OCI-LY1 (cell line): Measurements from ENCODE around the gene GGT5.
"Not testable (repeated sequence)": the region's sequence is repeated elsewhere in the genome, so short reads cannot be mapped to it uniquely, and the experiment has no call there.

Source experiments
- H2AFZ ChIP-seq: fragments of 200-600 bp; sonication (generic), shearing (Covaris generic); 2 replicates; pipeline ENCODE4 v1.6.0; 2014; ENCODE audit warnings: antibody characterized with exemption, mild to moderate bottlenecking, low read length
- H3F3A ChIP-seq: fragments of 200-600 bp; sonication (generic), shearing (Covaris generic); 2 replicates; pipeline ENCODE4 v1.6.0; 2014; ENCODE audit warnings: mild to moderate bottlenecking, antibody characterized with exemption, low read length, moderate library complexity; ENCODE audit not compliant: insufficient read depth
- H3K27ac ChIP-seq: fragments of 200-600 bp; sonication (generic); 2 replicates; pipeline ENCODE4 v1.5.1; 2014; ENCODE audit warnings: low read length, mixed run types, mild to moderate bottlenecking, low read depth; ENCODE audit not compliant: poor library complexity, severe bottlenecking
- H3K27me3 ChIP-seq: fragments of 200-600 bp; sonication (generic); 2 replicates; pipeline ENCODE4 v1.6.0; 2014; ENCODE audit warnings: antibody characterized with exemption, mild to moderate bottlenecking, low read length, moderate library complexity; ENCODE audit not compliant: insufficient read depth
- H3K36me3 ChIP-seq: fragments of 200-600 bp; sonication (generic); 2 replicates; pipeline ENCODE4 v1.6.1; 2014; ENCODE audit warnings: mild to moderate bottlenecking, antibody characterized with exemption, low read length, moderate library complexity, mixed read lengths; ENCODE audit not compliant: insufficient read depth
- H3K4me1 ChIP-seq: fragments of 200-600 bp; sonication (generic); 2 replicates; pipeline ENCODE4 v1.5.1; 2014; ENCODE audit warnings: mild to moderate bottlenecking, low read length, moderate library complexity; ENCODE audit not compliant: insufficient read depth, severe bottlenecking
- H3K4me2 ChIP-seq: fragments of 200-600 bp; sonication (generic), shearing (Covaris generic); 2 replicates; pipeline ENCODE4 v1.6.1; 2014; ENCODE audit warnings: low read length
- H3K4me3 ChIP-seq: fragments of 200-600 bp; sonication (generic); 2 replicates; pipeline ENCODE4 v1.5.1; 2014; ENCODE audit warnings: low read length, low read depth, mild to moderate bottlenecking, mixed read lengths; ENCODE audit not compliant: poor library complexity, severe bottlenecking
- H3K79me2 ChIP-seq: fragments of 200-600 bp; shearing (Covaris generic); 2 replicates; pipeline ENCODE4 v1.6.1; 2016; ENCODE audit warnings: mixed run types, low read length, mixed read lengths; ENCODE audit not compliant: insufficient read depth
- H3K9ac ChIP-seq: fragments of 200-600 bp; sonication (generic), shearing (Covaris generic); 2 replicates; pipeline ENCODE4 v1.6.1; 2014; ENCODE audit warnings: mild to moderate bottlenecking, low read length, mixed read lengths
- H3K9me2 ChIP-seq: fragments of 200-600 bp; sonication (generic), shearing (Covaris generic); 2 replicates; pipeline ENCODE4 v1.6.1; 2014; ENCODE audit warnings: low read depth, mild to moderate bottlenecking, low read length, mixed read lengths
- H3K9me3 ChIP-seq: fragments of 200-600 bp; shearing (Covaris generic); 2 replicates; pipeline ENCODE4 v1.6.1; 2014; ENCODE audit warnings: low read length, mixed read lengths
- H4K20me1 ChIP-seq: fragments of 200-600 bp; sonication (generic), shearing (Covaris generic); 2 replicates; pipeline ENCODE4 v1.6.0; 2016; ENCODE audit warnings: mild to moderate bottlenecking, low read length; ENCODE audit not compliant: insufficient read depth
- EZH2 ChIP-seq: fragments of 200-600 bp; sonication (generic), shearing (Covaris generic); IDR thresholded peaks from 2 replicates; pipeline ENCODE4 v1.8.0; 2017; ENCODE audit warnings: borderline replicate concordance, mixed run types, mild to moderate bottlenecking, antibody characterized with exemption, low read length, moderate library complexity, mixed read lengths
- TF ChIP-seq, protein P1 (sequence below): fragments of 200-600 bp; sonication (generic), shearing (Covaris generic); IDR thresholded peaks from 2 replicates; pipeline ENCODE4 v1.5.1; 2017; ENCODE audit warnings: mild to moderate bottlenecking, antibody characterized with exemption, low read length, moderate library complexity, mixed read lengths

The GGT5 gene

DNA sequence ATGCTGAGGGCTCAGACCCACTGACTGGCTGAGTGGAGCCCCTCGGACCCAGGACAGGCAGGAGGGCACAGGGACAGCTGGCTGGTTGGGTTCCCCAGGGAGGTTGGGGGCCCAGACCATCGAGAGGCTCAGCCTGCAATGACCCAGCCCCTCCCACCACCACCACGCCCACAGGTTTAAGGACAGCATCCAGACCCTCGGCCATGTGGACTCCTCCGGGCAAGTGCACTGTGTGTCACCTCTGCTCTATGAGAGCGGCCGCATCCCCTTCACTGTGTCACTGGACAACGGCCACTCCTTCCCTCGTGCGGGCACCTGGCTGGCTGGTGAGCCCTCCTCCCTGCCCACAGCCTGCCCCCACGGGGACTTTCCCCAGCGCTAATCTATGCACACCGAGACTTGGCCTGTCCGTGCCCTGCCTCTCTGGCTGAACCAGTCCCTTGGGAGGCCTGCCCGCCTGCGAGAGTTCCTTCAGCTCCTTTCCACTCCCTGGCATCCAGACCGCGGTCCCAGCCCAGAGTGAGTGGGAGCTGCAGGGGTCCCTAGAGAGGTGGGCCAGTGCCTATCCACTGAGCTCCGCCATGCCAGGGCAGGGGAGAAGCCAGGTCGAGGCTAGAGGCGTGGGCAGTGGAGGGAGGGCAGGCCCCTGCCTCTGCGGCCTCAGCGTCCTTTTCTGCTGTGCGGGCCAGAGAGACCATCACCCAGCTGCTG lies 61.4 kb downstream of the GGT5 start:
- no peaks in the 10 kb centered on the region for H4K20me1 ChIP-seq
- no peaks in the 10 kb centered on the region for H3K9me2 ChIP-seq
- H3K9ac ChIP-seq = no peak overlapping the region
- no peaks in the 10 kb centered on the region for H3K4me1 ChIP-seq
- H2AFZ ChIP-seq = no peak overlapping the region
- no peaks in the 10 kb centered on the region for H3K9me3 ChIP-seq
- H3K27ac ChIP-seq = no peak overlapping the region
- no peaks in the 10 kb centered on the region for H3F3A ChIP-seq
- no peak for TF ChIP-seq EZH2
- TF ChIP-seq, protein P1, sequence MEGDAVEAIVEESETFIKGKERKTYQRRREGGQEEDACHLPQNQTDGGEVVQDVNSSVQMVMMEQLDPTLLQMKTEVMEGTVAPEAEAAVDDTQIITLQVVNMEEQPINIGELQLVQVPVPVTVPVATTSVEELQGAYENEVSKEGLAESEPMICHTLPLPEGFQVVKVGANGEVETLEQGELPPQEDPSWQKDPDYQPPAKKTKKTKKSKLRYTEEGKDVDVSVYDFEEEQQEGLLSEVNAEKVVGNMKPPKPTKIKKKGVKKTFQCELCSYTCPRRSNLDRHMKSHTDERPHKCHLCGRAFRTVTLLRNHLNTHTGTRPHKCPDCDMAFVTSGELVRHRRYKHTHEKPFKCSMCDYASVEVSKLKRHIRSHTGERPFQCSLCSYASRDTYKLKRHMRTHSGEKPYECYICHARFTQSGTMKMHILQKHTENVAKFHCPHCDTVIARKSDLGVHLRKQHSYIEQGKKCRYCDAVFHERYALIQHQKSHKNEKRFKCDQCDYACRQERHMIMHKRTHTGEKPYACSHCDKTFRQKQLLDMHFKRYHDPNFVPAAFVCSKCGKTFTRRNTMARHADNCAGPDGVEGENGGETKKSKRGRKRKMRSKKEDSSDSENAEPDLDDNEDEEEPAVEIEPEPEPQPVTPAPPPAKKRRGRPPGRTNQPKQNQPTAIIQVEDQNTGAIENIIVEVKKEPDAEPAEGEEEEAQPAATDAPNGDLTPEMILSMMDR = no peak
- no peaks in the 10 kb centered on the region for H3K27me3 ChIP-seq
- no peak overlapping the region for H3K4me2 ChIP-seq
- no peaks in the 10 kb centered on the region for H3K36me3 ChIP-seq
- H3K4me3 ChIP-seq = no peak overlapping the region
- H3K79me2 ChIP-seq = no peaks in the 10 kb centered on the region

DNA sequence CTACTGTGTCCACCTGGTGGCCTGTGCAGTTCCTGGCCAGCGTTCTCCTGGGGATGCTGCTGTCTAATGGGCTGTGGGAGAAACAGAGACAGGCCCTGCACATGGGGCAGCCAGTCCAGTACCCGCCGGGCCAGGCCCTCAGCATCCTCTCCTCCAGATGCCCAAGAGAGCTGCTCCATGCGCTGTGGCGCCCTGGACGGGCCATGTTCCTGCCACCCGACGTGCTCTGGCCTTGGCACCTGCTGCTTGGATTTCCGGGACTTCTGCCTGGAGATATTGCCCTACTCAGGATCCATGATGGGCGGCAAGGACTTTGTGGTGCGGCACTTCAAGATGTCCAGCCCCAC lies 62.0 kb downstream of the GGT5 start:
- H3K4me1 ChIP-seq, H2AFZ ChIP-seq, H3K27ac ChIP-seq, H3K27me3 ChIP-seq, H3K9me3 ChIP-seq, H3K4me3 ChIP-seq, H3K9me2 ChIP-seq, H3K4me2 ChIP-seq, H4K20me1 ChIP-seq, H3F3A ChIP-seq, H3K9ac ChIP-seq, H3K36me3 ChIP-seq, H3K79me2 ChIP-seq: not testable (repeated sequence)

DNA sequence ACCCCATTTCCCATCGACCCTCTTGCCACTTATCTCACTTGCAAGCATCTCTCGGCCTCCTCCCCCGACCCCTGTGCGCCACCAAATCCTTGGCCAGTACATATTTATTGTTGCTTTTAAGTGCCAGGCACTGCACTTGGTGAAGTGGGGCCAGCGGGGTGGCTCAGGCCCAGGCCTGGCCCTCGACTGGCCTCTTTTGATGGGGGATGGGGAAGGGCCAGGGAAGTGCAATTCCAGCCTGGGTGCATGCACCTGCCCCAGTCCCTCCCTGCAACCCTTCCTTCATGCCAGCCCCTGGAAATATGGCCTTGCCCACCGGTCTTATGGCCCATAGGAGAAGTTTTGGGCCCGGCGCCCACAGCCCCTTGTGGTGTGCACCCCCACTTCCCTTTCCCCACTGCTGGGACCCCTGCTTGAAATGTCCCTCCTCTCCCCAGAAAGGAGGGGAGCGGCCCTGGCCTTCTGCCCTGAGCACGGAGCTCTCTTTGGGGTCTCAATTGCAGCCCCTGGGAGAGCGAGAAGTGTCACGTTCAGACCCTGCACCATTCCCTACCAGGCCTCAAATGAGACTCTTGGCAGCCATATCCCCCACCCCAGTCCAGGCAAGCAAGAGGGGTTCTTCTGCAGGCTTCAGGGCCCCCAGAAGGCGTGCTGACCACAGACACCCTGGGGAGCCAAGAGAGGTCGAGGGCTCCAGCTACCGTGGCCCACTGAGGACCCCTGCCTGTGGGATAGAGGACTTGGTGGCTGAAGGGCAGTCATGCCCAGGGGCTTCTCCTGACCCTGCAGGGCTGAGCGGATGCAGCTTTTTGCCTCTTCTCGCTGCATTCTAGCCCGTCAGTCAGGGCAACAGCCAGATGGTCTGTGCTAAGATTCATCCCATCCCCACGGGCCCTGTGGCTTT lies 62.6 kb downstream of the GGT5 start:
- H3K36me3 ChIP-seq = no peaks in the 10 kb centered on the region
- H3F3A ChIP-seq = no peaks in the 10 kb centered on the region
- no peaks in the 10 kb centered on the region for H3K79me2 ChIP-seq
- no peak overlapping the region for H3K4me3 ChIP-seq
- no peak overlapping the region for H2AFZ ChIP-seq
- no peaks in the 10 kb centered on the region for H3K27me3 ChIP-seq
- no peak overlapping the region for H3K9ac ChIP-seq
- TF ChIP-seq, protein P1 = no peak
- H3K27ac ChIP-seq = no peak overlapping the region
- no peaks in the 10 kb centered on the region for H3K9me2 ChIP-seq
- H3K4me2 ChIP-seq = no peak overlapping the region
- H3K9me3 ChIP-seq = no peaks in the 10 kb centered on the region
- no peaks in the 10 kb centered on the region for H4K20me1 ChIP-seq
- H3K4me1 ChIP-seq = no peaks in the 10 kb centered on the region
